GM18868 (cell line): ENCODE results near the gene NEK1.
"Not testable (repeated sequence)": the region's sequence is repeated elsewhere in the genome, so short reads cannot be mapped to it uniquely, and the experiment has no call there.

Source experiments
- ATAC-seq: cut with Tn5 transposase; IDR thresholded peaks from one replicate; pipeline ENCODE4 v1.9.1; 2021; ENCODE audit warnings: mild to moderate bottlenecking, moderate library complexity; ENCODE audit not compliant: unreplicated experiment

The NEK1 gene

GRCh38 chr4:169499907-169500306, 112.5 kb downstream of the NEK1 start:
- ATAC-seq = not testable (repeated sequence)

- not testable (repeated sequence) for ATAC-seq
Observed at GRCh38 chr4:169494234-169494633, 118.1 kb downstream of the NEK1 start.

- ATAC-seq = no peak
Observed at GRCh38 chr4:169493164-169493524, 119.2 kb downstream of the NEK1 start.

- ATAC-seq = peak; percentile 66
Observed at GRCh38 chr4:169492436-169493163, 119.8 kb downstream of the NEK1 start.

GRCh38 chr4:169491211-169491610, 121.2 kb downstream of the NEK1 start:
- no peak for ATAC-seq

- no peak for ATAC-seq
Observed at GRCh38 chr4:169489306-169489705, 123.1 kb downstream of the NEK1 start.

GRCh38 chr4:169485791-169486742, 126.3 kb downstream of the NEK1 start:
- peak; percentile 82 for ATAC-seq

- no peak for ATAC-seq
Observed at GRCh38 chr4:169485086-169485485, 127.3 kb downstream of the NEK1 start.

- ATAC-seq = no peak
Observed at GRCh38 chr4:169484485-169484884, 127.9 kb downstream of the NEK1 start.

GRCh38 chr4:169464080-169464479, 148.3 kb downstream of the NEK1 start:
- ATAC-seq = no peak

- no peak for ATAC-seq
Observed at GRCh38 chr4:169460081-169460480, 152.3 kb downstream of the NEK1 start.

GRCh38 chr4:169458575-169458974, 153.8 kb downstream of the NEK1 start:
- ATAC-seq = no peak

- ATAC-seq = not testable (repeated sequence)
Observed at GRCh38 chr4:169452644-169453043, 159.7 kb downstream of the NEK1 start.

GRCh38 chr4:169448935-169449334, 163.4 kb downstream of the NEK1 start:
- not testable (repeated sequence) for ATAC-seq

GRCh38 chr4:169446824-169447223, 165.6 kb downstream of the NEK1 start:
- no peak for ATAC-seq

GRCh38 chr4:169443748-169444147, 168.6 kb downstream of the NEK1 start:
- ATAC-seq = no peak

- ATAC-seq = no peak
Observed at GRCh38 chr4:169440446-169440845, 171.9 kb downstream of the NEK1 start.

- ATAC-seq = no peak
Observed at GRCh38 chr4:169439244-169439643, 173.1 kb downstream of the NEK1 start.

GRCh38 chr4:169438057-169438480, 174.3 kb downstream of the NEK1 start:
- peak; percentile 64 for ATAC-seq

GRCh38 chr4:169437299-169438047, 174.9 kb downstream of the NEK1 start:
- peak; percentile 86 for ATAC-seq

GRCh38 chr4:169436734-169437133, 175.6 kb downstream of the NEK1 start:
- no peak for ATAC-seq
